CD4-positive, alpha-beta T cell treated with Interleukin-4 for 1 hour (primary cell): ENCODE data around the gene IRS1.

Experiments
- DNase-seq, 2 donors: peaks; one replicate each; pipeline ENCODE4 v3.0.0-alpha.2; 2020 to 2022

Gene IRS1

GRCh38 chr2:226818930-226819329 lies 19.3 kb upstream of the IRS1 start:
- DNase-seq: no peak

GRCh38 chr2:226813148-226813701 lies 13.6 kb upstream of the IRS1 start:
- no peak for DNase-seq

GRCh38 chr2:226803410-226803809 lies 3.8 kb upstream of the IRS1 start:
- no peak for DNase-seq

- DNase-seq: peak in 1 of 2 donors; percentile 80
Observed at GRCh38 chr2:226802573-226802972, 3.0 kb upstream of the IRS1 start.

GRCh38 chr2:226800941-226801784 lies 1.5 kb upstream of the IRS1 start:
- DNase-seq: peak; percentile 74 to 80

GRCh38 chr2:226799976-226800940 lies 638 bp upstream of the IRS1 start:
- DNase-seq: no peak

- peak; percentile 44 to 51 for DNase-seq
Observed at GRCh38 chr2:226798422-226799210, 1.0 kb downstream of the IRS1 start.

GRCh38 chr2:226797989-226798421 lies 1.6 kb downstream of the IRS1 start:
- no peak for DNase-seq

- DNase-seq: no peak
Observed at GRCh38 chr2:226797289-226797988, 2.2 kb downstream of the IRS1 start.

- no peak for DNase-seq
Observed at GRCh38 chr2:226796840-226797288, 2.8 kb downstream of the IRS1 start.

GRCh38 chr2:226796012-226796839 lies 3.4 kb downstream of the IRS1 start:
- DNase-seq: no peak

GRCh38 chr2:226795281-226796011 lies 4.2 kb downstream of the IRS1 start:
- DNase-seq: no peak

- no peak for DNase-seq
Observed at GRCh38 chr2:226794751-226795171, 4.9 kb downstream of the IRS1 start.

- DNase-seq: no peak
Observed at GRCh38 chr2:226794196-226794661, 5.4 kb downstream of the IRS1 start.

- no peak for DNase-seq
Observed at GRCh38 chr2:226793646-226794045, 6.0 kb downstream of the IRS1 start.

- no peak for DNase-seq
Observed at GRCh38 chr2:226792155-226792881, 7.3 kb downstream of the IRS1 start.

GRCh38 chr2:226791487-226792081 lies 8.0 kb downstream of the IRS1 start:
- peak; percentile 89 to 91 for DNase-seq

- peak; percentile 72 to 82 for DNase-seq
Observed at GRCh38 chr2:226791056-226791486, 8.5 kb downstream of the IRS1 start.

GRCh38 chr2:226790431-226790830 lies 9.2 kb downstream of the IRS1 start:
- DNase-seq: no peak
